ENCODE data around the gene CRELD2. TPM values are rescaled to one million over a fixed set of nuclear protein-coding genes. Genes with fewer than 3 reads are reported as not detected.

The CRELD2 gene
- total and polyA plus RNA-seq, 2 of the 4 experiments (the other 2 are of a cell fraction) = 36.2 to 70.7 TPM

DNA sequence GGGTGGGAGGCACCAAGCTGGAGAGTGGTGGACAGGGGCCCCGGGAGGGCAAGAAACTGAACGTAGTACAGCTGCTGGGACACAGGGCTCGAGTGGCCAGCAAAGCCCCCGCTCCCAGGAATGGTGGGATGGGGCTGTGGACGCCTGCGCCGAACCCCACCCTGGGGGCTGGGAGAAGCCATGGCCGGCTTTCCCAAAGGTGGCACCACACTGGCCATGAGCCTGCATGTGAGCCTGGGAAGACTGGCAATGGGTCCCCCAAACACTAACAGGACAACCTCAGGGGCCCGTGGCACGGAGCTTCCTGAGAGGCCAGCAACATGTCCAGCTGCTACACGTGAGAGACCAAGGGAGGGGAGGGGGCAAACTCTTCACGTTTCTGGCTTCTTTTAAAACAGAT, 4.2 kb upstream of the CRELD2 start:
- no CpG with 5 or more reads among the region's 12 CpGs for WGBS, 2 experiments (ENCODE audit: extremely low coverage in 2 of 2, insufficient read length in 1 of 2)
- peaks cover 18% of the 10 kb centered on the region for H3K36me3 ChIP-seq (ENCODE audit: control insufficient read depth, insufficient read depth, low read length)
- no peak overlapping the region for H2AK5ac ChIP-seq (ENCODE audit: low read depth, low read length)
- no peak overlapping the region for H2BK20ac ChIP-seq (ENCODE audit: low read depth, low read length)
- peaks cover 5% of the 10 kb centered on the region for H3K4me1 ChIP-seq (ENCODE audit: control insufficient read depth, insufficient read depth, low read length)
- in situ Hi-C loops (cut with MboI; ENCODE audit: low sequenced_read_pairs) (loop anchor here (10.0 to 25.0 kb wide), 2 partner anchors 49 to 102 kb away; no protein-coding TSS in a partner anchor), dilution Hi-C loops (cut with HindIII; ENCODE audit: low sequenced_read_pairs, unreplicated experiment) (no loop called here), intact Hi-C loops (cut with micrococcal nuclease) (no loop called here)
- no peak overlapping the region for H2AFZ ChIP-seq (replicated peaks; ENCODE audit: low read length, poor library complexity)
- no peak overlapping the region for H3K56ac ChIP-seq (ENCODE audit: extremely low read depth, insufficient read depth, low read length)
- H2BK15ac ChIP-seq (ENCODE audit: low read depth, low read length) = no peak overlapping the region
- TF ChIP-seq NFE2L2 (IDR thresholded peaks at IDR 0.05; ENCODE audit: low read depth, low read length) (no peak), FOS (IDR thresholded peaks at IDR 0.05; ENCODE audit: low read depth, low read length) (no peak), SMC3 (IDR thresholded peaks at IDR 0.05; ENCODE audit: low read depth, low read length) (no peak), MAFK (IDR thresholded peaks at IDR 0.05; ENCODE audit: low read depth, low read length) (no peak), BHLHE40 (IDR thresholded peaks at IDR 0.05; ENCODE audit: low read depth, low read length) (no peak), CHD1 (IDR thresholded peaks at IDR 0.05; ENCODE audit: low read depth, low read length) (no peak), RCOR1 (IDR thresholded peaks at IDR 0.05; ENCODE audit: insufficient replicate concordance, low read length) (no peak), RFX5 (IDR thresholded peaks at IDR 0.05; ENCODE audit: low read depth, low read length) (no peak)
- H3K4me2 ChIP-seq (ENCODE audit: low read depth, low read length) = no peak overlapping the region
- H3K9ac ChIP-seq (ENCODE audit: low read depth, low read length) = no peak overlapping the region
- no peaks in the 10 kb centered on the region; the same call in 1 of the 2 replicates for H4K20me1 ChIP-seq (ENCODE audit: insufficient read depth, low read length)
- ChIA-PET POLR2A (ENCODE audit: unreplicated experiment) (no interaction called here), CTCF (interaction anchor here (1.7 kb wide), 1 partner anchor 146 kb away, joined by 3 read pairs; no protein-coding TSS in a partner anchor)
- no peak overlapping the region for H3K18ac ChIP-seq (ENCODE audit: low read depth, low read length)
- H3K23ac ChIP-seq (ENCODE audit: low read depth, low read length) = no peak overlapping the region
- H3K79me1 ChIP-seq (ENCODE audit: low read depth in 1 of 2, low read length in 2 of 2) = peaks cover 18 to 25% of the 10 kb centered on the region in 2 experiments
- H2AK9ac ChIP-seq (replicated peaks; ENCODE audit: low read depth, low read length, poor library complexity) = no peak overlapping the region
- no peaks in the 10 kb centered on the region for H3K27me3 ChIP-seq (ENCODE audit: control insufficient read depth, insufficient read depth, low read length)
- H2BK120ac ChIP-seq (ENCODE audit: low read depth, low read length) = no peak overlapping the region
- H3K27ac ChIP-seq (ENCODE audit: insufficient read depth, low read length) = no peak overlapping the region
- H3K14ac ChIP-seq (replicated peaks; ENCODE audit: low read depth, low read length) = no peak overlapping the region
- no TSS peak for BruUV-seq (replicated peaks)
- no peak overlapping the region for H3K4me3 ChIP-seq (ENCODE audit: insufficient read depth, low read depth, low read length)
- H4K5ac ChIP-seq (ENCODE audit: low read depth, low read length) = no peak overlapping the region
- H2BK5ac ChIP-seq (ENCODE audit: low read depth, low read length, poor library complexity, severe bottlenecking) = no peak overlapping the region
- no peaks in the 10 kb centered on the region for H3K9me3 ChIP-seq (ENCODE audit: control insufficient read depth, insufficient read depth, low read length)
- no peak overlapping the region for H4K8ac ChIP-seq (ENCODE audit: low read depth in 2 of 2, low read length in 2 of 2)
- no peak overlapping the region for H4K91ac ChIP-seq (ENCODE audit: insufficient read depth, low read depth, low read length)
- H3K4ac ChIP-seq (ENCODE audit: low read depth, low read length) = no peak overlapping the region
- no peaks in the 10 kb centered on the region for H3K9me1 ChIP-seq (ENCODE audit: insufficient read depth, low read length)
- no peak for DNase-seq
- no peak for ATAC-seq (ENCODE audit: low read depth)

All from IMR-90 (cell line).